IMR-90 (cell line): ENCODE measurements around the gene NAT14. TPM values are rescaled to one million over a fixed set of nuclear protein-coding genes. Genes with fewer than 3 reads are reported as not detected.
A peak's percentile ranks its signal among the peaks of the same experiment; 100 is the strongest.

Experiments used
- ATAC-seq: fragments of 200-7000 bp; cut with Tn5 transposase; 2 replicates; pipeline ENCODE4 v1.9.1; 2020; ENCODE audit warnings: low read depth, mild to moderate bottlenecking, moderate library complexity
- BruUV-seq: library from RNA; stranded (reverse); fragments of 400-500 nt; replicated peaks from 2 replicates; lab custom pipeline; 2021; lab: Mats Ljungman, UMichigan
- CTCF ChIA-PET: fragments of 300-600 bp; formaldehyde crosslinking; extraction: SDS; loops from one replicate; lab custom pipeline; 2021; ENCODE audit warnings: antibody characterized with exemption; lab: Yijun Ruan, JAX
- POLR2A ChIA-PET: fragments of 300-600 bp; sonication (Branson Sonifier 250); formaldehyde crosslinking; loops from one replicate; lab custom pipeline; 2022; ENCODE audit warnings: antibody characterized with exemption; ENCODE audit not compliant: unreplicated experiment; lab: Charles Lee
- DNase-seq: peaks from one replicate; pipeline ENCODE4 v3.0.0; 2013
- H2AFZ ChIP-seq: replicated peaks from 2 replicates; pipeline ENCODE3; 2013; ENCODE audit warnings: low read length, mild to moderate bottlenecking; ENCODE audit not compliant: poor library complexity
- H2AK5ac ChIP-seq: 2 replicates; pipeline ENCODE4 v1.6.1; 2013; ENCODE audit warnings: low read depth, low read length, inconsistent platforms
- H2AK9ac ChIP-seq: replicated peaks from 2 replicates; pipeline ENCODE3; 2013; ENCODE audit warnings: mild to moderate bottlenecking, low read depth, low read length, moderate library complexity; ENCODE audit not compliant: poor library complexity
- H2BK120ac ChIP-seq: 2 replicates; pipeline ENCODE4 v1.6.1; 2013; ENCODE audit warnings: low read depth, low read length, inconsistent platforms
- H2BK15ac ChIP-seq: 3 replicates; pipeline ENCODE4 v1.6.1; 2013; ENCODE audit warnings: low read depth, low read length, inconsistent platforms
- H2BK20ac ChIP-seq: 2 replicates; pipeline ENCODE4 v1.6.1; 2013; ENCODE audit warnings: low read depth, mild to moderate bottlenecking, inconsistent platforms, low read length, moderate library complexity
- H2BK5ac ChIP-seq: 2 replicates; pipeline ENCODE4 v1.6.1; 2013; ENCODE audit warnings: mild to moderate bottlenecking, low read depth, low read length, inconsistent platforms; ENCODE audit not compliant: poor library complexity, severe bottlenecking
- H3K14ac ChIP-seq: replicated peaks from 2 replicates; pipeline ENCODE4 v1.6.1; 2013; ENCODE audit warnings: low read depth, low read length, inconsistent platforms
- H3K18ac ChIP-seq: 2 replicates; pipeline ENCODE4 v1.6.1; 2013; ENCODE audit warnings: low read depth, low read length, control low read depth
- H3K23ac ChIP-seq: 2 replicates; pipeline ENCODE4 v1.6.1; 2013; ENCODE audit warnings: low read depth, low read length, inconsistent platforms
- H3K27ac ChIP-seq: 2 replicates; pipeline ENCODE4 v1.5.1; 2013; ENCODE audit warnings: mild to moderate bottlenecking, control low read depth, low read length; ENCODE audit not compliant: insufficient read depth
- H3K27me3 ChIP-seq: 2 replicates; pipeline ENCODE4 v1.6.1; 2013; ENCODE audit warnings: low read length; ENCODE audit not compliant: control insufficient read depth, insufficient read depth
- H3K36me3 ChIP-seq: 2 replicates; pipeline ENCODE4 v1.6.1; 2013; ENCODE audit warnings: low read length, mixed read lengths; ENCODE audit not compliant: control insufficient read depth, insufficient read depth
- H3K4ac ChIP-seq: 2 replicates; pipeline ENCODE4 v1.6.1; 2013; ENCODE audit warnings: low read depth, low read length, inconsistent platforms
- H3K4me1 ChIP-seq: 2 replicates; pipeline ENCODE4 v1.6.1; 2013; ENCODE audit warnings: low read length, mixed read lengths; ENCODE audit not compliant: control insufficient read depth, insufficient read depth
- H3K4me2 ChIP-seq: 2 replicates; pipeline ENCODE4 v1.6.1; 2013; ENCODE audit warnings: low read depth, mild to moderate bottlenecking, control low read depth, low read length, moderate library complexity
- H3K4me3 ChIP-seq: 2 replicates; pipeline ENCODE4 v1.5.1; 2013; ENCODE audit warnings: low read depth, mild to moderate bottlenecking, control low read depth, low read length, moderate library complexity; ENCODE audit not compliant: insufficient read depth
- H3K56ac ChIP-seq: 2 replicates; pipeline ENCODE4 v1.6.1; 2013; ENCODE audit warnings: low read length, inconsistent platforms; ENCODE audit not compliant: insufficient read depth; ENCODE audit errors: extremely low read depth
- H3K79me1 ChIP-seq, 2 experiments: 2 replicates each; pipeline ENCODE4 v1.6.1; 2013; ENCODE audit warnings: low read length in 2 of 2, inconsistent platforms in 1 of 2, low read depth in 1 of 2
- H3K9ac ChIP-seq: 2 replicates; pipeline ENCODE4 v1.6.1; 2013; ENCODE audit warnings: low read depth, low read length, control low read depth
- H3K9me1 ChIP-seq: 2 replicates; pipeline ENCODE4 v1.6.1; 2013; ENCODE audit warnings: low read length, inconsistent platforms; ENCODE audit not compliant: insufficient read depth
- H3K9me3 ChIP-seq: 2 replicates; pipeline ENCODE4 v1.6.1; 2013; ENCODE audit warnings: low read length; ENCODE audit not compliant: control insufficient read depth, insufficient read depth
- H4K20me1 ChIP-seq: 2 replicates; pipeline ENCODE4 v1.6.1; 2013; ENCODE audit warnings: low read length, inconsistent platforms; ENCODE audit not compliant: insufficient read depth
- H4K5ac ChIP-seq: 2 replicates; pipeline ENCODE4 v1.6.1; 2013; ENCODE audit warnings: mild to moderate bottlenecking, low read depth, low read length, control low read depth
- H4K8ac ChIP-seq, 2 experiments: 2 replicates each; pipeline ENCODE4 v1.6.1; 2013; ENCODE audit warnings: low read depth in 2 of 2, low read length in 2 of 2, control low read depth in 1 of 2, inconsistent platforms in 1 of 2
- H4K91ac ChIP-seq: 2 replicates; pipeline ENCODE4 v1.6.1; 2013; ENCODE audit warnings: low read depth, low read length, inconsistent platforms; ENCODE audit not compliant: insufficient read depth
- CTCF ChIP-seq: conservative IDR thresholded peaks from 2 replicates; pipeline ENCODE4 v1.5.1; 2012; ENCODE audit warnings: mild to moderate bottlenecking, low read depth, low read length, improper control_type of control experiment
- ELK1 ChIP-seq: fragments of 150-350 bp; IDR thresholded peaks from 2 replicates; pipeline ENCODE4 v1.6.1; 2016; ENCODE audit warnings: low read depth, mild to moderate bottlenecking, low read length, moderate library complexity, borderline replicate concordance
- FOS ChIP-seq: fragments of 150-350 bp; IDR thresholded peaks from 2 replicates; pipeline ENCODE4 v1.6.1; 2016; ENCODE audit warnings: low read depth, low read length
- MAZ ChIP-seq: IDR thresholded peaks from 2 replicates; pipeline ENCODE4 v1.6.1; 2012; ENCODE audit warnings: low read depth, mild to moderate bottlenecking, low read length, improper control_type of control experiment, moderate library complexity, borderline replicate concordance
- MXI1 ChIP-seq: IDR thresholded peaks from 2 replicates; pipeline ENCODE4 v1.6.1; 2012; ENCODE audit warnings: low read depth, mild to moderate bottlenecking, low read length, moderate library complexity, borderline replicate concordance
- NFE2L2 ChIP-seq: fragments of 150-350 bp; IDR thresholded peaks from 2 replicates; pipeline ENCODE4 v1.6.1; 2016; ENCODE audit warnings: low read depth, mild to moderate bottlenecking, low read length
- RAD21 ChIP-seq: IDR thresholded peaks from 2 replicates; pipeline ENCODE4 v1.6.1; 2012; ENCODE audit warnings: low read length, improper control_type of control experiment
- RCOR1 ChIP-seq: IDR thresholded peaks from 2 replicates; pipeline ENCODE4 v1.6.1; 2012; ENCODE audit warnings: mild to moderate bottlenecking, low read length, improper control_type of control experiment; ENCODE audit not compliant: insufficient replicate concordance
- RFX5 ChIP-seq: IDR thresholded peaks from 2 replicates; pipeline ENCODE4 v1.8.0; 2012; ENCODE audit warnings: low read depth, mild to moderate bottlenecking, low read length, moderate library complexity
- SMC3 ChIP-seq: fragments of 150-350 bp; IDR thresholded peaks from 2 replicates; pipeline ENCODE4 v1.6.1; 2016; ENCODE audit warnings: low read depth, mild to moderate bottlenecking, antibody characterized with exemption, low read length, moderate library complexity
- USF2 ChIP-seq: fragments of 150-350 bp; IDR thresholded peaks from 2 replicates; pipeline ENCODE4 v1.6.1; 2017; ENCODE audit warnings: mild to moderate bottlenecking, antibody characterized with exemption, low read length, low read depth
- WGBS, 2 experiments: methylation state at CpG; one replicate each; pipeline versions ENCODE4 v1.1.5 to v1.1.7; 2013; ENCODE audit warnings: missing lambda C conversion rate in 2 of 2; ENCODE audit not compliant: insufficient read length in 1 of 2; ENCODE audit errors: extremely low coverage in 2 of 2; 5-methylcytosine and 5-hydroxymethylcytosine counted together
- dilution Hi-C: fragments of 300-500 bp; cut with HindIII; formaldehyde crosslinking; loops from one replicate; pipeline ENCODE4 v1.14.3; 2018; ENCODE audit warnings: low sequenced_read_pairs; ENCODE audit not compliant: unreplicated experiment
- in situ Hi-C: fragments of 300-500 bp; cut with MboI; formaldehyde crosslinking; loops from 3 replicates; pipeline ENCODE4 v1.14.3; 2019; ENCODE audit warnings: low sequenced_read_pairs, inconsistent platforms, mixed read lengths
- intact Hi-C: fragments of 100-400 bp; cut with micrococcal nuclease; formaldehyde crosslinking; loops from 2 replicates; pipeline ENCODE4 v1.10.0; 2022
- polyA plus RNA-seq, 3 experiments: library from polyadenylated mRNA; depleted of rRNA; stranded (reverse); fragments of >200 nt; gene quantifications; 2 replicates each; pipeline ENCODE4 v1.2.3, GENCODE V29; 2012; ENCODE audit warnings: low replicate concordance in 1 of 3
- total RNA-seq: library from RNA; depleted of rRNA; stranded (reverse); fragments of >200 nt; gene quantifications from 2 replicates; pipeline ENCODE4 v1.2.3, GENCODE V29; 2012

The NAT14 gene
- total and polyA plus RNA-seq, 2 of the 4 experiments (the other 2 are of a cell fraction) = 4.3 to 41.2 TPM

- Histone ChIP-seq H3K9me3 (no peaks in the 10 kb centered on the region), H2BK15ac (no peak overlapping the region), H3K4me1 (peaks cover 5% of the 10 kb centered on the region), H3K79me1 (0 out of 4 replicates have a peak, but pooled peaks cover 0 to 4% of the 10 kb centered on the region in 2 experiments), H4K91ac (no peak overlapping the region), H2AK5ac (no peak overlapping the region), H3K27me3 (no peaks in the 10 kb centered on the region), H4K5ac (no peak overlapping the region), H4K8ac (no peak overlapping the region), H2BK120ac (no peak overlapping the region), H3K36me3 (no peaks in the 10 kb centered on the region), H3K56ac (no peak overlapping the region), H3K14ac (no peak overlapping the region; the same call in 1 of the 2 replicates), H2AFZ (peak overlapping the region; percentile 76), H2BK20ac (no peak overlapping the region), H2BK5ac (no peak overlapping the region), H3K4ac (no peak overlapping the region), H3K18ac (no peak overlapping the region), H3K4me2 (peak overlapping the region; percentile 27; the same call in 1 of the 2 replicates), H3K9ac (no peak overlapping the region), H3K23ac (no peak overlapping the region; the same call in 1 of the 2 replicates), H2AK9ac (peak overlapping the region; percentile 26), H3K4me3 (no peak overlapping the region), H4K20me1 (no peaks in the 10 kb centered on the region), H3K9me1 (peaks cover 14% of the 10 kb centered on the region), H3K27ac (no peak overlapping the region)
- no TSS peak for BruUV-seq
- in situ Hi-C loops = no loop called here
- DNase-seq (peak; percentile 35), ATAC-seq (peak; percentile 52; the same call in 1 of the 2 replicates)
- peak; percentile 23; the same call in 1 of the 2 replicates for TF ChIP-seq RAD21
- no peak for TF ChIP-seq USF2
- peak; percentile 5; the same call in 1 of the 2 replicates for TF ChIP-seq SMC3
- no peak for TF ChIP-seq ELK1
- TF ChIP-seq NFE2L2 = no peak
- TF ChIP-seq FOS = no peak
- no peak for TF ChIP-seq RFX5
- TF ChIP-seq MAZ = no peak
- peak; percentile 22; the same call in 1 of the 2 replicates for TF ChIP-seq CTCF
- no peak for TF ChIP-seq RCOR1
- TF ChIP-seq MXI1 = no peak
- CTCF ChIA-PET = interaction anchor here (0.7 kb wide), 1 partner anchor 16 kb away, joined by 3 read pairs; no protein-coding TSS in a partner anchor
- POLR2A ChIA-PET = no interaction called here
- intact Hi-C loops = no loop called here
- WGBS, 2 experiments = 37% methylated on average over 2 of the region's 15 CpGs; no CpG with 5 or more reads in 1 of the 2 experiments
- dilution Hi-C loops = no loop called here
These were observed 43.2 kb downstream of the NAT14 start for GRCh38 chr19:55528030-55528803.
